A549 (cell line): ENCODE results near the gene ZNF804A. TPM values are rescaled to one million over a fixed set of nuclear protein-coding genes. Genes with fewer than 3 reads are reported as not detected.

Experiments
- ATAC-seq, 2 experiments: fragments of 200-7000 bp in 1 of 2; fragments of >200 bp in 1 of 2; cut with Nextera tagmentation in 1 of 2; cut with Tn5 transposase in 1 of 2; 3 replicates each; pipeline versions ENCODE4 v1.8.0 to v1.9.1; 2018 to 2020; ENCODE audit warnings: mild to moderate bottlenecking in 1 of 2, moderate library complexity in 1 of 2
- CTCF ChIA-PET: fragments of 300-600 bp; sonication (Branson Sonifier 250); formaldehyde crosslinking; extraction: SDS; loops from one replicate; lab custom pipeline; 2021; ENCODE audit warnings: antibody characterized with exemption, inconsistent platforms; lab: Yijun Ruan, JAX
- POLR2A ChIA-PET: fragments of 350-600 bp; formaldehyde crosslinking; extraction: SDS; loops from one replicate; lab custom pipeline; 2021; ENCODE audit warnings: antibody characterized with exemption, inconsistent platforms; lab: Yijun Ruan, JAX
- DNase-seq, 2 experiments: peaks; one replicate each; pipeline versions ENCODE4 v3.0.0 to v3.0.0-alpha.2; 2011 to 2016; ENCODE audit warnings: low read depth in 1 of 2, low spot score in 1 of 2
- FAIRE-seq: peaks from 2 replicates; lab custom pipeline; 2011; peaks lifted over from hg19 to GRCh38; lab: Jason Lieb, UNC
- H3K27ac ChIP-seq, 2 experiments: fragments of >200 bp; sonication (Bioruptor Twin); formaldehyde crosslinking; 3 replicates each; pipeline ENCODE4 v1.5.1; 2016 to 2017
- H3K4me1 ChIP-seq: fragments of >200 bp; sonication (Bioruptor Twin); formaldehyde crosslinking; 3 replicates; pipeline ENCODE4 v1.6.1; 2016
- H3K4me2 ChIP-seq: fragments of >200 bp; sonication (Bioruptor Twin); formaldehyde crosslinking; 3 replicates; pipeline ENCODE4 v1.6.1; 2016
- H3K4me3 ChIP-seq: fragments of >200 bp; sonication (Bioruptor Twin); formaldehyde crosslinking; 3 replicates; pipeline ENCODE4 v1.5.1; 2016
- H3K9me3 ChIP-seq: fragments of >200 bp; sonication (Bioruptor Twin); formaldehyde crosslinking; 3 replicates; pipeline ENCODE4 v1.6.1; 2016
- CBX8 ChIP-seq: fragments of 200-600 bp; sonication (generic); IDR thresholded peaks from 2 replicates; pipeline ENCODE4 v1.6.1; 2016
- CHD2 ChIP-seq: fragments of 150-350 bp; IDR thresholded peaks from 2 replicates; pipeline ENCODE4 v1.6.1; 2014; ENCODE audit warnings: low read length; ENCODE audit not compliant: partially characterized antibody
- CTCF ChIP-seq: fragments of >200 bp; sonication (Bioruptor Twin); formaldehyde crosslinking; IDR thresholded peaks from 3 replicates; pipeline ENCODE4 v1.5.1; 2016
- EHF ChIP-seq: fragments of 250-450 bp; sonication (Bioruptor Pico); IDR thresholded peaks from 2 replicates; pipeline ENCODE4 v1.5.0; 2020; ENCODE audit warnings: mild to moderate bottlenecking
- FOSL2 ChIP-seq, 2 experiments: fragments of 450-650 bp in 1 of 2; fragments of >200 bp in 1 of 2; sonication (Bioruptor Twin) in 1 of 2; formaldehyde crosslinking; IDR thresholded peaks; 2 replicates each; pipeline versions ENCODE4 v1.5.0 to v1.6.1; 2016 to 2020; ENCODE audit warnings: mild to moderate bottlenecking in 1 of 2, moderate library complexity in 1 of 2
- GATA3 ChIP-seq: IDR thresholded peaks from 2 replicates; pipeline ENCODE4 v1.6.1; 2012; ENCODE audit warnings: borderline replicate concordance
- HDAC2 ChIP-seq: fragments of 200-600 bp; sonication (generic); IDR thresholded peaks from 2 replicates; pipeline ENCODE4 v1.6.1; 2016
- HOXA7 ChIP-seq: fragments of 250-450 bp; sonication (Bioruptor Pico); IDR thresholded peaks from 2 replicates; pipeline ENCODE4 v1.5.0; 2020; ENCODE audit warnings: mild to moderate bottlenecking, moderate library complexity
- JUN ChIP-seq, 2 experiments: fragments of >200 bp; sonication (Bioruptor Twin); formaldehyde crosslinking; IDR thresholded peaks; 2 replicates in 1 of 2; 3 replicates in 1 of 2; pipeline ENCODE4 v1.6.1; 2016 to 2017
- KDM5A ChIP-seq: fragments of 200-600 bp; sonication (generic); IDR thresholded peaks from 2 replicates; pipeline ENCODE4 v1.6.1; 2016; ENCODE audit warnings: antibody characterized with exemption, mild to moderate bottlenecking
- MYC ChIP-seq: IDR thresholded peaks from 2 replicates; pipeline ENCODE4 v1.6.1; 2012; ENCODE audit warnings: mild to moderate bottlenecking, inconsistent platforms, low read length, improper control_type of control experiment, borderline replicate concordance
- NPAS2 ChIP-seq: fragments of 250-450 bp; sonication (Bioruptor Pico); IDR thresholded peaks from 2 replicates; pipeline ENCODE4 v1.8.0; 2022; ENCODE audit warnings: mild to moderate bottlenecking, moderate library complexity, borderline replicate concordance
- NR3C1 ChIP-seq: fragments of >200 bp; sonication (Bioruptor Twin); formaldehyde crosslinking; IDR thresholded peaks from 3 replicates; pipeline ENCODE4 v1.6.1; 2017
- RAD21 ChIP-seq, 2 experiments: fragments of >200 bp in 1 of 2; sonication (Bioruptor Twin) in 1 of 2; formaldehyde crosslinking in 1 of 2; IDR thresholded peaks in 1 of 2; conservative IDR thresholded peaks in 1 of 2; 2 replicates in 1 of 2; 3 replicates in 1 of 2; pipeline ENCODE4 v1.6.1; 2012 to 2018; ENCODE audit warnings: inconsistent platforms in 1 of 2
- RARB ChIP-seq: fragments of 250-450 bp; sonication (Bioruptor Pico); IDR thresholded peaks from 2 replicates; pipeline ENCODE4 v1.8.0; 2021; ENCODE audit warnings: mild to moderate bottlenecking, moderate library complexity
- RCOR1 ChIP-seq: fragments of 150-350 bp; IDR thresholded peaks from 2 replicates; pipeline ENCODE4 v1.6.1; 2014; ENCODE audit warnings: antibody characterized with exemption, low read length, low read depth
- TP53 ChIP-seq: fragments of 250-450 bp; sonication (Bioruptor Pico); IDR thresholded peaks from 2 replicates; pipeline ENCODE4 v1.5.0; 2021; ENCODE audit warnings: mild to moderate bottlenecking, moderate library complexity
- ZC3H11A ChIP-seq: fragments of 450-650 bp; IDR thresholded peaks from 2 replicates; pipeline ENCODE4 v1.6.1; 2014; ENCODE audit warnings: antibody characterized with exemption, mild to moderate bottlenecking
- ZSCAN20 ChIP-seq: fragments of 250-450 bp; sonication (Bioruptor Pico); IDR thresholded peaks from 2 replicates; pipeline ENCODE4 v1.8.0; 2022; ENCODE audit warnings: mild to moderate bottlenecking, moderate library complexity
- WGBS: methylation state at CpG from one replicate; pipeline ENCODE4 v1.1.6; 2017; ENCODE audit errors: missing lambda C conversion rate; 5-methylcytosine and 5-hydroxymethylcytosine counted together
- polyA minus RNA-seq: library from RNA; depleted of rRNA, polyadenylated mRNA; stranded (reverse); fragments of >200 nt; gene quantifications from 2 replicates; pipeline ENCODE4 v1.2.3, GENCODE V29; 2011; rRNA and poly(A)+ RNA removed
- polyA plus RNA-seq, 4 experiments: library from polyadenylated mRNA; depleted of rRNA in 3 of 4; stranded (reverse); fragments of >200 nt; fragmentation: RNase III in 1 of 4; extraction: RNeasy Plus Mini Kit Qiagen cat#74134 plus additional on column Dnase treatment in 1 of 4; gene quantifications; 2 replicates in 3 of 4; 3 replicates in 1 of 4; pipeline ENCODE4 v1.2.3, GENCODE V29; 2011 to 2017
- TF ChIP-seq, protein P1 (sequence below): IDR thresholded peaks from 2 replicates; pipeline ENCODE4 v1.6.1; 2012; ENCODE audit warnings: low read depth, borderline replicate concordance
- TF ChIP-seq, protein P2 (sequence below): fragments of 150-350 bp; IDR thresholded peaks from 2 replicates; pipeline ENCODE4 v1.6.1; 2014; ENCODE audit warnings: low read depth, mild to moderate bottlenecking, low read length
- TF ChIP-seq, protein P3 (sequence below): fragments of 200-600 bp; sonication (generic); IDR thresholded peaks from 2 replicates; pipeline ENCODE4 v1.6.1; 2016; ENCODE audit warnings: antibody characterized with exemption, mild to moderate bottlenecking, moderate library complexity

Gene ZNF804A
- polyA plus RNA-seq (2011; rRNA removed), result not detected in 2 replicates
- polyA plus RNA-seq (2012; cell fraction: cytosol; rRNA removed), result under 0.01 TPM in 1 of 2 replicates, not detected in the other
- polyA plus RNA-seq (2012; cell fraction: nucleus; rRNA removed), result not detected in 2 replicates
- not detected in 3 replicates for polyA plus RNA-seq (2017; fragmentation: RNase III; extraction: RNeasy Plus Mini Kit Qiagen cat#74134 plus additional on column Dnase treatment)
- not detected in 2 replicates for polyA minus RNA-seq

- Histone ChIP-seq H3K4me3 (peak within 1 kb of the TSS; percentile 60), H3K9me3 (no peaks in the 10 kb centered on the region), H3K4me2 (peak within 1 kb of the TSS; percentile 97), H3K27ac (peak within 1 kb of the TSS in 1 of 2 experiments; percentile 16; a peak in 1 of 6 replicates), H3K4me1 (peaks cover 14% of the 10 kb centered on the region; the same call in 2 of the 3 replicates)
- DNase-seq (peak in 1 of 2 experiments; percentile 12), FAIRE-seq (no peak), ATAC-seq (peak; percentile 72 to 84)
- ChIA-PET CTCF (no interaction called here), POLR2A (no interaction called here)
- WGBS, result 2% methylated on average over 21 of the region's 88 CpGs
- TF ChIP-seq MYC, result no peak
- TF ChIP-seq NPAS2 (CRISPR knock-in tag), result no peak
- TF ChIP-seq RARB, result no peak
- TF ChIP-seq ZC3H11A, result no peak
- TF ChIP-seq CHD2, result no peak
- TF ChIP-seq HDAC2, result no peak
- TF ChIP-seq, protein P1, sequence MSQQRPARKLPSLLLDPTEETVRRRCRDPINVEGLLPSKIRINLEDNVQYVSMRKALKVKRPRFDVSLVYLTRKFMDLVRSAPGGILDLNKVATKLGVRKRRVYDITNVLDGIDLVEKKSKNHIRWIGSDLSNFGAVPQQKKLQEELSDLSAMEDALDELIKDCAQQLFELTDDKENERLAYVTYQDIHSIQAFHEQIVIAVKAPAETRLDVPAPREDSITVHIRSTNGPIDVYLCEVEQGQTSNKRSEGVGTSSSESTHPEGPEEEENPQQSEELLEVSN, result no peak
- TF ChIP-seq CBX8, result no peak
- TF ChIP-seq KDM5A, result no peak
These were observed at the start of gene ZNF804A for GRCh38 chr2:184598316-184599053. Gene ZNF804A (plus strand): TSS chr2:184598529. CDS start chr2:184598960, 431 bp downstream.

GRCh38 chr2:184549153-184549552, 49.2 kb upstream of the ZNF804A start:
- DNase-seq (no peak), ATAC-seq (no peak), FAIRE-seq (no peak)
- no peak overlapping the region for H3K27ac ChIP-seq
- H3K4me3 ChIP-seq, result no peak overlapping the region
- no peaks in the 10 kb centered on the region for H3K4me1 ChIP-seq
- H3K9me3 ChIP-seq, result no peaks in the 10 kb centered on the region
- 14% methylated on average over 2 of the region's 2 CpGs for WGBS
- CTCF ChIA-PET, result no interaction called here
- TF ChIP-seq RARB (no peak), FOSL2 (IDR thresholded peaks at IDR 0.05) (no peak), FOSL2 (CRISPR knock-in tag; IDR thresholded peaks at IDR 0.05) (no peak), TP53 (CRISPR knock-in tag) (no peak), ZSCAN20 (no peak), CBX8 (no peak), RAD21 (conservative IDR thresholded peaks at IDR 0.05 in 1 of 2, IDR thresholded peaks at IDR 0.05 in 1 of 2) (no peak), RCOR1 (no peak), MYC (no peak), NR3C1 (no peak), EHF (CRISPR knock-in tag) (no peak), HOXA7 (CRISPR knock-in tag) (no peak), CTCF (no peak), JUN (IDR thresholded peaks at IDR 0.05) (no peak), GATA3 (no peak)
- TF ChIP-seq, protein P2, sequence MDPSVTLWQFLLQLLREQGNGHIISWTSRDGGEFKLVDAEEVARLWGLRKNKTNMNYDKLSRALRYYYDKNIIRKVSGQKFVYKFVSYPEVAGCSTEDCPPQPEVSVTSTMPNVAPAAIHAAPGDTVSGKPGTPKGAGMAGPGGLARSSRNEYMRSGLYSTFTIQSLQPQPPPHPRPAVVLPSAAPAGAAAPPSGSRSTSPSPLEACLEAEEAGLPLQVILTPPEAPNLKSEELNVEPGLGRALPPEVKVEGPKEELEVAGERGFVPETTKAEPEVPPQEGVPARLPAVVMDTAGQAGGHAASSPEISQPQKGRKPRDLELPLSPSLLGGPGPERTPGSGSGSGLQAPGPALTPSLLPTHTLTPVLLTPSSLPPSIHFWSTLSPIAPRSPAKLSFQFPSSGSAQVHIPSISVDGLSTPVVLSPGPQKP, result no peak
- TF ChIP-seq, protein P1, result no peak
- TF ChIP-seq, protein P3, sequence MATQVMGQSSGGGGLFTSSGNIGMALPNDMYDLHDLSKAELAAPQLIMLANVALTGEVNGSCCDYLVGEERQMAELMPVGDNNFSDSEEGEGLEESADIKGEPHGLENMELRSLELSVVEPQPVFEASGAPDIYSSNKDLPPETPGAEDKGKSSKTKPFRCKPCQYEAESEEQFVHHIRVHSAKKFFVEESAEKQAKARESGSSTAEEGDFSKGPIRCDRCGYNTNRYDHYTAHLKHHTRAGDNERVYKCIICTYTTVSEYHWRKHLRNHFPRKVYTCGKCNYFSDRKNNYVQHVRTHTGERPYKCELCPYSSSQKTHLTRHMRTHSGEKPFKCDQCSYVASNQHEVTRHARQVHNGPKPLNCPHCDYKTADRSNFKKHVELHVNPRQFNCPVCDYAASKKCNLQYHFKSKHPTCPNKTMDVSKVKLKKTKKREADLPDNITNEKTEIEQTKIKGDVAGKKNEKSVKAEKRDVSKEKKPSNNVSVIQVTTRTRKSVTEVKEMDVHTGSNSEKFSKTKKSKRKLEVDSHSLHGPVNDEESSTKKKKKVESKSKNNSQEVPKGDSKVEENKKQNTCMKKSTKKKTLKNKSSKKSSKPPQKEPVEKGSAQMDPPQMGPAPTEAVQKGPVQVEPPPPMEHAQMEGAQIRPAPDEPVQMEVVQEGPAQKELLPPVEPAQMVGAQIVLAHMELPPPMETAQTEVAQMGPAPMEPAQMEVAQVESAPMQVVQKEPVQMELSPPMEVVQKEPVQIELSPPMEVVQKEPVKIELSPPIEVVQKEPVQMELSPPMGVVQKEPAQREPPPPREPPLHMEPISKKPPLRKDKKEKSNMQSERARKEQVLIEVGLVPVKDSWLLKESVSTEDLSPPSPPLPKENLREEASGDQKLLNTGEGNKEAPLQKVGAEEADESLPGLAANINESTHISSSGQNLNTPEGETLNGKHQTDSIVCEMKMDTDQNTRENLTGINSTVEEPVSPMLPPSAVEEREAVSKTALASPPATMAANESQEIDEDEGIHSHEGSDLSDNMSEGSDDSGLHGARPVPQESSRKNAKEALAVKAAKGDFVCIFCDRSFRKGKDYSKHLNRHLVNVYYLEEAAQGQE, result no peak
- no peak overlapping the region for H3K4me2 ChIP-seq
- POLR2A ChIA-PET, result no interaction called here
